Type B pancreatic cell (in vitro differentiated cells): ENCODE measurements around the gene COL4A1. TPM values are rescaled to one million over a fixed set of nuclear protein-coding genes. Genes with fewer than 3 reads are reported as not detected.

ENCODE experiments used
- DNase-seq: peaks from one replicate; pipeline ENCODE4 v3.0.0; 2021; ENCODE audit warnings: mixed read lengths; ENCODE audit not compliant: unreplicated experiment; ENCODE audit errors: extremely low spot score
- H3K27ac Mint-ChIP-seq: 2 replicates; pipeline ENCODE4 v1.8.0; 2021; ENCODE audit warnings: mild to moderate bottlenecking, mixed read lengths
- H3K27me3 Mint-ChIP-seq: 2 replicates; pipeline ENCODE4 v1.8.0; 2021; ENCODE audit warnings: mixed read lengths
- H3K36me3 Mint-ChIP-seq: 2 replicates; pipeline ENCODE4 v1.8.0; 2021; ENCODE audit warnings: mixed read lengths
- H3K4me1 Mint-ChIP-seq: one replicate; pipeline ENCODE4 v1.8.0; 2021; ENCODE audit warnings: mixed read lengths; ENCODE audit not compliant: unreplicated experiment
- H3K4me3 Mint-ChIP-seq: 2 replicates; pipeline ENCODE4 v1.8.0; 2021; ENCODE audit warnings: mild to moderate bottlenecking, mixed read lengths
- H3K9me3 Mint-ChIP-seq: 2 replicates; pipeline ENCODE4 v1.8.0; 2021; ENCODE audit warnings: mixed read lengths
- total RNA-seq: library from RNA; stranded (reverse); gene quantifications from 2 replicates; pipeline ENCODE4 v1.2.1, GENCODE V29; 2021; ENCODE audit warnings: low replicate concordance
- TF ChIP-seq, protein P1 (sequence below): fragments of 200-600 bp; sonication (generic); conservative IDR thresholded peaks from 2 replicates; pipeline ENCODE4 v1.5.0; 2021; ENCODE audit warnings: antibody characterized with exemption, mild to moderate bottlenecking

The COL4A1 gene
- total RNA-seq, 1 donor from 2014 or later: 83.6 TPM

DNA sequence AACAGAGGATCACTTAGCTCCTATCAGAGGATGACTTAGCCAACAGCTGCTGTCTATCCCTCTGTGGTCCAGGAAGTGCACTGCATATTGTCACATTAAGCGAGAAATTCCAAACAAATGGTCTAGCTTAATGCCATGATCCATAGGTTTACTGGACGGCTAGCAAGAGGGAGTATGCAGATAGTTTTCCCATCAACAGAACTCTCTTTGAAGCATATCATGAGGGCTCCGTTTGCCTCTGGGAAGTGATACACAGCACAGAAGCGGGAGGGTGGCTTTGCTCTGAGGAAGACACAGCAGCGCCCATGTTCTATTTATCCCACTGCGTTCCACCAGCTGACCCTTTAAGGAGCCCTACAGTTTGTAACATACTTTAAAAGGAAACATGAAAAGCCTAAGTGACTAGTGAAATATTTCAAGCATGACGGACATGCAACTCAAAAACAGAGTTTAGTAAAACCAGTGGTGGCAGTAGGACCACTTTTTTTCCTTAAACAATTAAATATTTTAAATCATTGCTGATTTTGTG lies 52.7 kb downstream of the COL4A1 start:
- no peak for DNase-seq
- H3K27ac Mint-ChIP-seq: no peak overlapping the region
- no peak overlapping the region for H3K4me3 Mint-ChIP-seq
- no peaks in the 10 kb centered on the region for H3K36me3 Mint-ChIP-seq
- peaks cover 3% of the 10 kb centered on the region for H3K27me3 Mint-ChIP-seq
- H3K4me1 Mint-ChIP-seq: peaks cover 8% of the 10 kb centered on the region
- TF ChIP-seq, protein P1, sequence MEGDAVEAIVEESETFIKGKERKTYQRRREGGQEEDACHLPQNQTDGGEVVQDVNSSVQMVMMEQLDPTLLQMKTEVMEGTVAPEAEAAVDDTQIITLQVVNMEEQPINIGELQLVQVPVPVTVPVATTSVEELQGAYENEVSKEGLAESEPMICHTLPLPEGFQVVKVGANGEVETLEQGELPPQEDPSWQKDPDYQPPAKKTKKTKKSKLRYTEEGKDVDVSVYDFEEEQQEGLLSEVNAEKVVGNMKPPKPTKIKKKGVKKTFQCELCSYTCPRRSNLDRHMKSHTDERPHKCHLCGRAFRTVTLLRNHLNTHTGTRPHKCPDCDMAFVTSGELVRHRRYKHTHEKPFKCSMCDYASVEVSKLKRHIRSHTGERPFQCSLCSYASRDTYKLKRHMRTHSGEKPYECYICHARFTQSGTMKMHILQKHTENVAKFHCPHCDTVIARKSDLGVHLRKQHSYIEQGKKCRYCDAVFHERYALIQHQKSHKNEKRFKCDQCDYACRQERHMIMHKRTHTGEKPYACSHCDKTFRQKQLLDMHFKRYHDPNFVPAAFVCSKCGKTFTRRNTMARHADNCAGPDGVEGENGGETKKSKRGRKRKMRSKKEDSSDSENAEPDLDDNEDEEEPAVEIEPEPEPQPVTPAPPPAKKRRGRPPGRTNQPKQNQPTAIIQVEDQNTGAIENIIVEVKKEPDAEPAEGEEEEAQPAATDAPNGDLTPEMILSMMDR: no peak
- H3K9me3 Mint-ChIP-seq: no peaks in the 10 kb centered on the region

DNA sequence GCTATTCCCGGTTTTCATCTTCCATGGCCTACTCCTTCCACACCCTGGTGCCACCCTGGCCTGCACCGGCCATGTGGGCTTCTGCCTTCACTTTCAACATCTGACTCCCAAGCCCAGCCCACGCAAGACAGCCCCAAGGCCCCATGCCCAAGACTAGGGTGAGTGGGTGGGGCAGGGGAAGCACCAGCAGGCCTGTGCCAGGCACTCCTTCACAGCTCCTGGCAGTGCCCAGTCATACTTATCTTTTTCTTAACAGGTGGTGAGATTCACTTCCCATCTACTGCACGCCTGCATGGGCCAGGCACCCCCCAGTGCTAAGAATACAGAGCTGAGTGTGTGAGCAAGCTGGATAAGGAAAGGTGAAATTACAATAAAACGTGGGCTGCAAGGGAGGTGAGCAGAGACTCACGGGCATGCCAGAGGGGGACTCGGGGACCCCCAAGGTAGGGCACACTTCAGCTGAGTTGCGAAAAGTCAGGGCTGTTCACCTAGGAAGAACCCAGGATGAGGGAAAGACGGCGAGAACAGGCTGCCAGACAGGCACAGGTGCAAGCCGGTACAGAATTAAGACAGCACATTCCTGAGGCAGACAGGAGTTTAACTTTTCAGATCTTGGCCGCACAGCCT lies 55.7 kb downstream of the COL4A1 start:
- Mint-ChIP-seq H3K27ac (no peak overlapping the region), H3K4me3 (no peak overlapping the region), H3K36me3 (no peaks in the 10 kb centered on the region), H3K4me1 (peaks cover 8% of the 10 kb centered on the region), H3K9me3 (no peaks in the 10 kb centered on the region), H3K27me3 (peaks cover 3% of the 10 kb centered on the region)
- DNase-seq: no peak
- TF ChIP-seq, protein P1: no peak

DNA sequence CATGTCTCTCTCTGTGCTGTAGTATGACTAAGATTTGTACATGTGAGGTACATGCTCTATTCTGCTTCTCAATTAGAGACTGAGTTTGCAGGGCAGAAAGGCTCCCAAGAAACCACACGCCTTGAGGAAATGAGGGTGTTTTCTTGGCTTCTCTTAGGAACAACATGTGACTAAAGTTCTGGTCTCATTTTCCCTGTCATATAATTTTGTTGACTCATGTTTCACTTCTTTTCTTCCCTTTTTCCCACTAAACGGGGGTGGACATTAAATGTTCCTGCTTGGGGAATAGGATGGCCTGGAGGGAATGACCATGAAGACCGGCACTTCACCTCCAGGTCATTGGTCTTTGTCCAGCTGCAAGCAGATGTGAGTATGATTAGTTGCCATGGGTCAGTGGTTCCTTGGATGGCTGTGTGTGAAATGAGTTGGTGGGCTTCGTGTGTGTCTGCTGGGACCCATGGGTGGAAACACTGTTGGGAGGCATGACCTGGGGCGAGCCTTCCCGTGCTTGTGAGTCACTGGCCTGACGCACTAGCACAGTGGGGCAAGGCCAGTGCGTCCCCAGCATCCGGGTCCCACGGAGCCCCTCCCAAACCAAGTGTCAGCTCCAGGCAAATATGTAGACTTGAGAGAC lies 56.6 kb downstream of the COL4A1 start:
- H3K27me3 Mint-ChIP-seq: no peaks in the 10 kb centered on the region
- TF ChIP-seq, protein P1: no peak
- no peaks in the 10 kb centered on the region for H3K36me3 Mint-ChIP-seq
- H3K27ac Mint-ChIP-seq: no peak overlapping the region
- H3K9me3 Mint-ChIP-seq: no peaks in the 10 kb centered on the region
- H3K4me3 Mint-ChIP-seq: no peak overlapping the region
- DNase-seq: no peak
- H3K4me1 Mint-ChIP-seq: peaks cover 8% of the 10 kb centered on the region

GRCh38 chr13:110249326-110249725 lies 57.6 kb downstream of the COL4A1 start:
- Mint-ChIP-seq H3K4me3 (no peak overlapping the region), H3K4me1 (peaks cover 8% of the 10 kb centered on the region)

GRCh38 chr13:110248449-110249143 lies 58.4 kb downstream of the COL4A1 start:
- H3K27ac Mint-ChIP-seq: no peak overlapping the region
- peaks cover 8% of the 10 kb centered on the region for H3K4me1 Mint-ChIP-seq
- TF ChIP-seq, protein P1: no peak
- H3K4me3 Mint-ChIP-seq: no peak overlapping the region
- DNase-seq: no peak
- H3K27me3 Mint-ChIP-seq: no peaks in the 10 kb centered on the region
- H3K36me3 Mint-ChIP-seq: no peaks in the 10 kb centered on the region
- H3K9me3 Mint-ChIP-seq: no peaks in the 10 kb centered on the region

More at GRCh38 chr13:110249326-110249725, 57.6 kb downstream of the COL4A1 start:
- H3K9me3 Mint-ChIP-seq: no peaks in the 10 kb centered on the region
- H3K27ac Mint-ChIP-seq: no peak overlapping the region
- no peaks in the 10 kb centered on the region for H3K27me3 Mint-ChIP-seq
- TF ChIP-seq, protein P1: no peak
- H3K36me3 Mint-ChIP-seq: no peaks in the 10 kb centered on the region
- DNase-seq: no peak
